Caki2 (cell line): ENCODE measurements around the gene ZSCAN32. TPM values are rescaled to one million over a fixed set of nuclear protein-coding genes. Genes with fewer than 3 reads are reported as not detected.
A peak's percentile ranks its signal among the peaks of the same experiment; 100 is the strongest.

Source experiments
- DNase-seq: peaks from one replicate; pipeline ENCODE4 v3.0.0-alpha.2; 2015; ENCODE audit warnings: low read depth
- in situ Hi-C: cut with HindIII; loops from 2 replicates; pipeline ENCODE4 v1.10.0; 2016; ENCODE audit warnings: low sequenced_read_pairs, low pct_unique_long_range_greater_than_20kb, mixed read lengths
- total RNA-seq: library from RNA; depleted of rRNA; stranded (reverse); fragments of >200 nt; shearing (Covaris generic); gene quantifications from 2 replicates; pipeline ENCODE4 v1.2.3, GENCODE V29; 2014; ENCODE audit warnings: low replicate concordance; rRNA removed

The ZSCAN32 gene
- total RNA-seq, 1 experiment from 2014 or later: 19.6 TPM

- in situ Hi-C loops: no loop called here
Observed at GRCh38 chr16:3364774-3365427, 35.9 kb downstream of the ZSCAN32 start.

GRCh38 chr16:3363793-3364192, 37.0 kb downstream of the ZSCAN32 start:
- in situ Hi-C loops: no loop called here
- peak; percentile 60 for DNase-seq

More at GRCh38 chr16:3364774-3365427, 35.9 kb downstream of the ZSCAN32 start:
- peak; percentile 99 for DNase-seq

- no peak for DNase-seq
- in situ Hi-C loops: no loop called here
Observed at GRCh38 chr16:3362931-3363330, 37.9 kb downstream of the ZSCAN32 start.

GRCh38 chr16:3358871-3359270, 41.9 kb downstream of the ZSCAN32 start:
- no peak for DNase-seq
- in situ Hi-C loops: no loop called here

GRCh38 chr16:3356118-3356517, 44.7 kb downstream of the ZSCAN32 start:
- in situ Hi-C loops: no loop called here
- DNase-seq: no peak

GRCh38 chr16:3355589-3355988, 45.2 kb downstream of the ZSCAN32 start, which contains the start of gene OR2C1:
Gene OR2C1 (plus strand): TSS chr16:3355889. CDS start chr16:3355941, 52 bp downstream.
- in situ Hi-C loops: no loop called here

GRCh38 chr16:3349175-3349574, 51.6 kb downstream of the ZSCAN32 start:
- in situ Hi-C loops: no loop called here
- DNase-seq: no peak

More at GRCh38 chr16:3355589-3355988, 45.2 kb downstream of the ZSCAN32 start, which contains the start of gene OR2C1:
- no peak for DNase-seq

- no peak for DNase-seq
- in situ Hi-C loops: no loop called here
Observed at GRCh38 chr16:3348547-3349167, 52.1 kb downstream of the ZSCAN32 start.

GRCh38 chr16:3347586-3347985, 53.2 kb downstream of the ZSCAN32 start:
- in situ Hi-C loops: no loop called here
- DNase-seq: no peak

GRCh38 chr16:3346041-3346440, 54.8 kb downstream of the ZSCAN32 start:
- DNase-seq: no peak

More at GRCh38 chr16:3346041-3346440, 54.8 kb downstream of the ZSCAN32 start:
- in situ Hi-C loops: no loop called here

Other genes starting within 250 kb of the ZSCAN32 start
- gene OR1F1, start 212.8 kb downstream of the ZSCAN32 start, total RNA-seq: not detected in 2 replicates
- 12.1 and 12.8 TPM in 2 replicates for gene ZNF200, start 165.8 kb downstream of the ZSCAN32 start, total RNA-seq
- not detected in 2 replicates for gene MEFV, start 144.4 kb downstream of the ZSCAN32 start, total RNA-seq
- 58.5 and 90.0 TPM in 2 replicates for gene ZNF263, start 117.5 kb downstream of the ZSCAN32 start, total RNA-seq
- gene TIGD7, start 95.6 kb downstream of the ZSCAN32 start, total RNA-seq: 4.4 and 5.7 TPM in 2 replicates
- 7.9 and 21.0 TPM in 2 replicates for gene ZNF75A, start 95.5 kb downstream of the ZSCAN32 start, total RNA-seq
- not detected in 2 replicates for gene OR2C1, start 45.1 kb downstream of the ZSCAN32 start, total RNA-seq
- 16.4 and 27.0 TPM in 2 replicates for gene ZNF174, start 211 bp upstream of the ZSCAN32 start, total RNA-seq
- 1.5 and 3.8 TPM in 2 replicates for gene ZNF597, start 42.5 kb upstream of the ZSCAN32 start, total RNA-seq
- gene NAA60, start 42.7 kb upstream of the ZSCAN32 start, total RNA-seq: 15.5 and 32.5 TPM in 2 replicates
- not detected in 2 replicates for gene C16orf90, start 94.5 kb upstream of the ZSCAN32 start, total RNA-seq
- 27.2 and 27.6 TPM in 2 replicates for gene CLUAP1, start 100.0 kb upstream of the ZSCAN32 start, total RNA-seq
- gene NLRC3, start 176.4 kb upstream of the ZSCAN32 start, total RNA-seq: not detected in 2 replicates
- gene SLX4, start 210.6 kb upstream of the ZSCAN32 start, total RNA-seq: 3.2 and 4.8 TPM in 2 replicates